Measurements from ENCODE around the gene MRPL55.

DNA sequence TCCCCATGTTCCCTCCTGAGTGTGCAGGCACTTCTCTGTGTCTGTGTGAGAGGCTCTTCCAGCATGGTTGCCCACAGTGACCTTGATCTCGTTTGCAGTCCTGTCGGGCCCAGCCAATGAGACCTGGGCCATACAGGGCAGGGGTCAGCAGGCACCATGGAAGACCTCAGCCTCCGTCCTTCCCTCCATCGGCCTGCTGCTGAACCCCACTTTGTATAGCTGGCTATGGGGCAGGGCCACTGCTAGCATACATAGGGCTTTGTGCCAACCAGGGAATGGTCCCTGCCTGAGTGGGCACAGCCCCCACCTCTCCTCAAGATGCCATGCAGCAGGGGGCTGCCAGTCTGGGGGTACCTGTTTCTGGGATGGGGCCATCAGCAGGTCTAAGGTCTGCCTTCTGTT is 9.8 kb downstream of the MRPL55 start:
- TF ChIP-seq, protein P1, sequence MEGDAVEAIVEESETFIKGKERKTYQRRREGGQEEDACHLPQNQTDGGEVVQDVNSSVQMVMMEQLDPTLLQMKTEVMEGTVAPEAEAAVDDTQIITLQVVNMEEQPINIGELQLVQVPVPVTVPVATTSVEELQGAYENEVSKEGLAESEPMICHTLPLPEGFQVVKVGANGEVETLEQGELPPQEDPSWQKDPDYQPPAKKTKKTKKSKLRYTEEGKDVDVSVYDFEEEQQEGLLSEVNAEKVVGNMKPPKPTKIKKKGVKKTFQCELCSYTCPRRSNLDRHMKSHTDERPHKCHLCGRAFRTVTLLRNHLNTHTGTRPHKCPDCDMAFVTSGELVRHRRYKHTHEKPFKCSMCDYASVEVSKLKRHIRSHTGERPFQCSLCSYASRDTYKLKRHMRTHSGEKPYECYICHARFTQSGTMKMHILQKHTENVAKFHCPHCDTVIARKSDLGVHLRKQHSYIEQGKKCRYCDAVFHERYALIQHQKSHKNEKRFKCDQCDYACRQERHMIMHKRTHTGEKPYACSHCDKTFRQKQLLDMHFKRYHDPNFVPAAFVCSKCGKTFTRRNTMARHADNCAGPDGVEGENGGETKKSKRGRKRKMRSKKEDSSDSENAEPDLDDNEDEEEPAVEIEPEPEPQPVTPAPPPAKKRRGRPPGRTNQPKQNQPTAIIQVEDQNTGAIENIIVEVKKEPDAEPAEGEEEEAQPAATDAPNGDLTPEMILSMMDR (conservative IDR thresholded peaks at IDR 0.05; ENCODE audit: low read length) = no peak
- no peak for TF ChIP-seq EZH2phosphoT487 (IDR thresholded peaks at IDR 0.05; ENCODE audit: borderline replicate concordance)
